ES-I3 (cell line): ENCODE results near the gene BMPR2.
"Not testable (repeated sequence)": the region's sequence is repeated elsewhere in the genome, so short reads cannot be mapped to it uniquely, and the experiment has no call there.

ENCODE experiments used
- H3K36me3 ChIP-seq: 2 replicates; pipeline ENCODE4 v1.6.1; 2013; ENCODE audit warnings: mild to moderate bottlenecking, low read length, control low read depth, moderate library complexity; ENCODE audit not compliant: insufficient read depth
- H3K4me1 ChIP-seq: 2 replicates; pipeline ENCODE4 v1.6.1; 2013; ENCODE audit warnings: mild to moderate bottlenecking, control low read depth, low read length; ENCODE audit not compliant: insufficient read depth
- H3K9ac ChIP-seq: 2 replicates; pipeline ENCODE4 v1.6.1; 2013; ENCODE audit warnings: low read depth, mild to moderate bottlenecking, low read length, moderate library complexity
- H3K9me3 ChIP-seq: 2 replicates; pipeline ENCODE4 v1.6.1; 2013; ENCODE audit warnings: mild to moderate bottlenecking, low read length, moderate library complexity; ENCODE audit not compliant: control insufficient read depth, insufficient read depth

The BMPR2 gene

GRCh38 chr2:202374383-202374782 lies 1.7 kb upstream of the BMPR2 start:
- peak overlapping the region; percentile 57 for H3K9ac ChIP-seq
- H3K36me3 ChIP-seq, H3K9me3 ChIP-seq, H3K4me1 ChIP-seq: not testable (repeated sequence)

DNA sequence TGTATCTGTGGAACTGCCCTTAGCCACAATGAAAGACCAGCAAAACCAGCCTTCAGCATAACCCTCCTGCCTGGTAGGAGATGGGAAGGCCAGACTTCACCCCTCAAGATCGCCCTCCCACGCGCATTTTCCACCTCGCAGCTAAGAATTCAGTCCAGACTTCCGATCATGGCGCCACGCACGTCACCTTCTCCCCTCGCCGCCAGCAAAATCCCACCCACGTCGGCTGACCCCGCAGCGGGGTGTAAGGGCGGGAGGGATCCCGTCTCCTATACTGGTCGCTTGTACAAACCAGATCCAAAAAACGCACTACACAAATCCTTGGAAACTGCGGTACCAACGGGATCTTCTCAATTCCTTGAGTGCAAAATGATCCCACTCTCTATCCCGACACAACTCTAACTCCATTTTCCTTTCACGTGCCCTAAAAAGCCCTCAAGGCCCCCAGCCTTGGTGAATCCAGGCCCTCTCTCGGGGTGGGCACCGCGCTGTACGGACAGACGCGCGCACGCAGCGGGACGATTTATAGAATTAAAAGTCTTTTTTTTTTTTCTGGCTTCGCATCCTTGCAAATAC lies 1.0 kb upstream of the BMPR2 start:
- H3K36me3 ChIP-seq, result no peaks in the 10 kb centered on the region
- H3K4me1 ChIP-seq, result 0 out of 2 replicates have a peak, but pooled peaks cover 3% of the 10 kb centered on the region
- no peaks in the 10 kb centered on the region for H3K9me3 ChIP-seq
- peak overlapping the region; percentile 57 for H3K9ac ChIP-seq

DNA sequence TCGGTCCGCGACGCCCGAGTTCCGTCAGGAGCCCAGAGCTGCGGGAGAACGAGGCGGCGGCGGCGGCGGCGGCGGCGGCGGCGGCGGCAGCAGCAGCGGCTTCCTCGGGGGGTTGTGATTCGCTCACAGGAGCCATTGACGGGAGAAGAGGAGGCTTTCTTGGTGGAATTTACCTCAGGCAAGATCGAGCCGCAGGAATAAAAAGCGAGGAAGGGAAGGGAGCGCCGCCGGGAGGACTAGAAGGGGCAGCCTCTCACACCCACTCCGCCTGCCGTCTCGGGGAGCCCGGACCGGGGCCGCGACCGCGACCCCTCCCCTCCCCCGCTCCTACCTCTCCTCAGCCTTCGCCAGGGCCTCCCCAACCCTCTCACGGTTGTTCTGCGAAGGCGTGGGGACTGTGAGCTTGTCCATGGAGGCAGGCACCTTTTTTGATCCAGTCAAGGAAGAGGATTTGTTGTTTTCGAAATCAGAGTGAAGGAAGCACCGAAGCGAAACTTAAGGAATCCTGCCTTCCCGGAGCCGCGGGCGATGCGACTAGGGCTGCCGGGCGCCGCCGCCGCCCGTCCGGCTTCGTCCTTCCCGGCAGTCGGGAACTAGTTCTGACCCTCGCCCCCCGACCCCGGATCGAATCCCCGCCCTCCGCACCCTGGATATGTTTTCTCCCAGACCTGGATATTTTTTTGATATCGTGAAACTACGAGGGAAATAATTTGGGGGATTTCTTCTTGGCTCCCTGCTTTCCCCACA lies 506 bp downstream of the BMPR2 start:
- Histone ChIP-seq H3K4me1 (peaks cover 3% of the 10 kb centered on the region; the same call in 1 of the 2 replicates), H3K9ac (peak overlapping the region; percentile 90), H3K36me3 (no peaks in the 10 kb centered on the region), H3K9me3 (no peaks in the 10 kb centered on the region)

GRCh38 chr2:202377207-202377761 lies 1.2 kb downstream of the BMPR2 start:
- peak overlapping the region; percentile 90 for H3K9ac ChIP-seq
- no peaks in the 10 kb centered on the region for H3K9me3 ChIP-seq
- peaks cover 3% of the 10 kb centered on the region; the same call in 1 of the 2 replicates for H3K4me1 ChIP-seq
- H3K36me3 ChIP-seq, result no peaks in the 10 kb centered on the region

GRCh38 chr2:202378001-202378400 lies 1.9 kb downstream of the BMPR2 start:
- H3K9ac ChIP-seq, result peak overlapping the region; percentile 90
- H3K9me3 ChIP-seq, result no peaks in the 10 kb centered on the region
- peaks cover 3% of the 10 kb centered on the region; the same call in 1 of the 2 replicates for H3K4me1 ChIP-seq
- no peaks in the 10 kb centered on the region for H3K36me3 ChIP-seq

DNA sequence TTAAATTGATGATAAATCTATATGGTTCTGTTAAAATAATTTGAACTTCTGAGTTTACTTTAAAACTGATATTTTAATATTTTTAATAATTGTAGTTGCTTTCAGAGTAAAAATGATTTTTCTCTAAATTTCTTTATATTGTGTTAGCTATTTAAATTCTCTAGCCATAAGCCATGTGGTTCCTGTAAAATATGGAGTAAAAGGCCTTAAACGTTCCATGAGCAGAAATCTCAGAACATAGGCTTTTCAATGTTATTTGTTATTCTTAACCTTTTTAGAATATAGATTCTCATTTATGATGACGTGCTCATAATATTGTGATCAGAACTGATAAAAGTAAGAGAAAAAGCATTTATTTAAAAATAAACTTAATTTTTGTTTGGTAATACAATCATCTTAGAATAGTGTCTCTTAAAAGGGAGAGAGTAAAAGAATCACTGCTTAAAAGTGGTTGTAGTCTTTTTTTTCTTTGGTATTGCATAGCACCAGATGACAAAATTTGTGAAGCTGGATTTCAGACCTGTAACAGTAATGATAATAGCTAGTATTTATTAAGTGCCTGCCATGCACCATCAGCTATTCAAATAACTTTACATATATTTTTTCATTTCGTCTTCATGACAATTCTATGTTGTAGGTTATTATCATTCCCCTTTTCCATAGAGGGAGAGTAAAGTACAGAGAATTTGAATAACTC lies 2.7 kb downstream of the BMPR2 start:
- H3K9ac ChIP-seq, result peak overlapping the region; percentile 90; the same call in 1 of the 2 replicates
- no peaks in the 10 kb centered on the region; the same call in 1 of the 2 replicates for H3K4me1 ChIP-seq
- no peaks in the 10 kb centered on the region for H3K36me3 ChIP-seq
- H3K9me3 ChIP-seq, result no peaks in the 10 kb centered on the region

DNA sequence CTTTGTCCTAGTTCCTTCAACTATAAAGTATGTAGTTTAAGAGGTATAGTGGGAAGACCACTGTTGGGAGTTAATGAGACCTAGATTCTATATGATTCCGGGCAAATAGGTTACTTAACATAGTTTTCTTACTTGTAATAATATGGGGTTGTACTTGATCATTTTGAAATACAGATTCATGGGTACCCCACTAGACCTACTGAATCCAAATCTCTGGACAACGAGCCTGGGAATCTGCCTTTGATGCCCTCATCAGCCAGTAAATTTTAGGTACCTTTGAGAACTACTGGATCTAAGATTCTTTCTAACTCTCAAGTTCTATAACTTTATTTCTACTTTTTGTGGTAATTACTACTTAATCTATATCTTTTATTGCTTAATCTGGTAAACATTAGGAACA lies 6.6 kb downstream of the BMPR2 start:
- Histone ChIP-seq H3K4me1 (no peaks in the 10 kb centered on the region; the same call in 1 of the 2 replicates), H3K36me3 (no peaks in the 10 kb centered on the region), H3K9me3 (no peaks in the 10 kb centered on the region), H3K9ac (no peak overlapping the region)

- not testable (repeated sequence) for H3K9ac ChIP-seq, H3K36me3 ChIP-seq, H3K4me1 ChIP-seq, H3K9me3 ChIP-seq
Observed at GRCh38 chr2:202386495-202386894, 10.4 kb downstream of the BMPR2 start.

- H3K36me3 ChIP-seq, result no peaks in the 10 kb centered on the region
- H3K9me3 ChIP-seq, result no peaks in the 10 kb centered on the region
- H3K4me1 ChIP-seq, result no peaks in the 10 kb centered on the region
- no peak overlapping the region for H3K9ac ChIP-seq
Observed at GRCh38 chr2:202387608-202388342, 11.6 kb downstream of the BMPR2 start.

- H3K36me3 ChIP-seq, result no peaks in the 10 kb centered on the region
- H3K9me3 ChIP-seq, result no peaks in the 10 kb centered on the region
- peaks cover 5% of the 10 kb centered on the region; the same call in 1 of the 2 replicates for H3K4me1 ChIP-seq
- H3K9ac ChIP-seq, result no peak overlapping the region
Observed at GRCh38 chr2:202400941-202401340, 24.8 kb downstream of the BMPR2 start.

GRCh38 chr2:202405798-202406197 lies 29.7 kb downstream of the BMPR2 start:
- H3K9ac ChIP-seq, result no peak overlapping the region

DNA sequence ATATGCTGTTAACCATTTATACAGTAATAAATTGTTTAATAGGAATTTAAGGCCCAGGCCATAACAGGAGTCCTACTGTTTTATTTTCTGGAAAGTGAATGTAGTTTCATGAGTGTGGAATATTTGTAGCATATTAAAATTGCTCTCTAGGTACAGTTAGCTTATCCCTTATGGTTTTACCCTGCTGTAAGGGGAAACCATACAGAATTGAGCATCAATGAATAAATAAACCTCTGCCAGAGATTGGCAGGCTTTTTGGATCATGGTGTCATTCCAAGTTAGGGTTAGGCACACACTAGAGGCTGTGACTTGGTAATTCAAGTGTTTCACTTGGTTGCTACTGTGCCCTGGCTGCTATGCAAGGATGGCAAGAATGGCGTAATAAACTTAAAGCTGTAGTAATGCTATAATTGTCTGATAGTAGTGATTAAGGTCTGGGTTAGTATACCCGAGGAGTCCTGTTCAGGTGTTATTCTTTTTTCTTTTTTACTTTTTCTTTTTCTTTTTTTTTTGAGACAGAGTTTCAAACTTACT lies 30.4 kb downstream of the BMPR2 start:
- H3K36me3 ChIP-seq, result no peaks in the 10 kb centered on the region

More at GRCh38 chr2:202405798-202406197, 29.7 kb downstream of the BMPR2 start:
- Histone ChIP-seq H3K36me3 (no peaks in the 10 kb centered on the region), H3K9me3 (no peaks in the 10 kb centered on the region), H3K4me1 (peaks cover 4% of the 10 kb centered on the region; the same call in 1 of the 2 replicates)

GRCh38 chr2:202408546-202409140 lies 32.5 kb downstream of the BMPR2 start:
- no peaks in the 10 kb centered on the region for H3K36me3 ChIP-seq
- no peak overlapping the region for H3K9ac ChIP-seq
- no peaks in the 10 kb centered on the region for H3K4me1 ChIP-seq
- H3K9me3 ChIP-seq, result no peaks in the 10 kb centered on the region

More for the DNA sequence above, 30.4 kb downstream of the BMPR2 start:
- Histone ChIP-seq H3K4me1 (no peaks in the 10 kb centered on the region), H3K9me3 (no peaks in the 10 kb centered on the region), H3K9ac (no peak overlapping the region)
